PC-9 (cell line): ENCODE measurements around the gene ERN1. TPM values are rescaled to one million over a fixed set of nuclear protein-coding genes. Genes with fewer than 3 reads are reported as not detected.
"Not testable (repeated sequence)": the region's sequence is repeated elsewhere in the genome, so short reads cannot be mapped to it uniquely, and the experiment has no call there.

Experiments used
- Bru-seq: library from RNA; stranded (reverse); fragments of 400-500 nt; gene quantifications from one replicate; lab custom pipeline; 2021; lab: Mats Ljungman, UMichigan
- BruChase-seq, 2 experiments: library from RNA; stranded (reverse); fragments of 400-500 nt; gene quantifications; one replicate each; lab custom pipeline; 2021; lab: Mats Ljungman, UMichigan
- BruUV-seq: library from RNA; stranded (reverse); fragments of 400-500 nt; replicated peaks from 2 replicates; lab custom pipeline; 2021; lab: Mats Ljungman, UMichigan
- CTCF ChIA-PET: fragments of 300-600 bp; sonication (Branson Sonifier 250); formaldehyde crosslinking; loops from one replicate; lab custom pipeline; 2022; ENCODE audit warnings: antibody characterized with exemption; lab: Charles Lee
- POLR2A ChIA-PET: fragments of 300-600 bp; sonication (Branson Sonifier 250); formaldehyde crosslinking; loops from one replicate; lab custom pipeline; 2022; ENCODE audit warnings: antibody characterized with exemption; ENCODE audit not compliant: unreplicated experiment; lab: Charles Lee
- DNase-seq, 2 experiments: peaks; one replicate each; pipeline versions ENCODE4 v3.0.0 to v3.0.0-alpha.2; 2015 to 2022; ENCODE audit warnings: mixed read lengths in 1 of 2
- H2AFZ ChIP-seq: fragments of 200-600 bp; sonication (generic); 2 replicates; pipeline ENCODE4 v1.8.1; 2017; ENCODE audit warnings: antibody characterized with exemption
- H3F3A ChIP-seq: fragments of 200-600 bp; sonication (generic); 2 replicates; pipeline ENCODE4 v1.8.1; 2017; ENCODE audit warnings: antibody characterized with exemption, mild to moderate bottlenecking, low read depth; ENCODE audit not compliant: insufficient read depth
- H3K27ac ChIP-seq: fragments of 200-600 bp; sonication (generic); 2 replicates; pipeline ENCODE4 v1.6.1; 2016; ENCODE audit warnings: mixed run types
- H3K27me3 ChIP-seq: fragments of 200-600 bp; sonication (generic); 2 replicates; pipeline ENCODE4 v1.6.1; 2016; ENCODE audit warnings: low read depth, mixed run types; ENCODE audit not compliant: insufficient read depth
- H3K36me3 ChIP-seq: fragments of 200-600 bp; sonication (generic); 2 replicates; pipeline ENCODE4 v1.6.1; 2016; ENCODE audit warnings: low read depth, mixed run types
- H3K4me1 ChIP-seq: fragments of 200-600 bp; sonication (generic); replicated peaks from 2 replicates; pipeline ENCODE4 v1.6.1; 2016; ENCODE audit warnings: mixed run types; ENCODE audit not compliant: insufficient read depth
- H3K4me2 ChIP-seq: fragments of 200-600 bp; sonication (generic); 2 replicates; pipeline ENCODE4 v1.6.1; 2017; ENCODE audit warnings: mixed run types
- H3K4me3 ChIP-seq: fragments of 200-600 bp; sonication (generic); 2 replicates; pipeline ENCODE4 v1.6.1; 2016; ENCODE audit warnings: mixed run types
- H3K79me2 ChIP-seq: fragments of 200-600 bp; sonication (generic); 2 replicates; pipeline ENCODE4 v1.6.1; 2017; ENCODE audit warnings: low read depth, mixed run types
- H3K9me2 ChIP-seq: fragments of 200-600 bp; sonication (generic); 2 replicates; pipeline ENCODE4 v1.8.1; 2017; ENCODE audit warnings: mild to moderate bottlenecking; ENCODE audit not compliant: insufficient read depth
- H3K9me3 ChIP-seq: fragments of 200-600 bp; sonication (generic); 2 replicates; pipeline ENCODE4 v1.8.1; 2016; ENCODE audit warnings: low read depth; ENCODE audit not compliant: insufficient read depth
- H4K20me1 ChIP-seq: fragments of 200-600 bp; sonication (generic); 2 replicates; pipeline ENCODE4 v1.8.1; 2017; ENCODE audit not compliant: insufficient read depth
- CTCF ChIP-seq: fragments of 200-600 bp; sonication (generic); conservative IDR thresholded peaks from 2 replicates; pipeline ENCODE4 v1.6.1; 2017; ENCODE audit warnings: mixed run types, antibody characterized with exemption, mild to moderate bottlenecking, moderate library complexity
- EZH2 ChIP-seq: fragments of 200-600 bp; sonication (generic); IDR thresholded peaks from 2 replicates; pipeline ENCODE4 v1.8.0; 2017; ENCODE audit warnings: antibody characterized with exemption, low read depth
- intact Hi-C: fragments of 100-400 bp; cut with micrococcal nuclease; formaldehyde crosslinking; loops from one replicate; pipeline ENCODE4 v1.10.0; 2022; ENCODE audit not compliant: unreplicated experiment
- long read RNA-seq: library from polyadenylated mRNA; stranded (forward); transcript quantifications from one replicate; pipeline ENCODE4 v2.0.0, GENCODE V29; 2022
- total RNA-seq: library from RNA; stranded (reverse); gene quantifications from 2 replicates; pipeline ENCODE4 v1.2.3, GENCODE V29; 2021

Gene ERN1
- total RNA-seq (9.2 and 11.7 TPM in 2 replicates), Bru-seq, nascent RNA (percentile 64 among the genes with signal in this experiment), BruChase-seq, experiment 1, labeled RNA remaining after a 2-hour chase (percentile 57 among the genes with signal in this experiment), BruChase-seq, experiment 2, labeled RNA remaining after a 6-hour chase (percentile 62 among the genes with signal in this experiment)
- long read RNA-seq, full-length matches to known transcripts = 4 of 9 reads
- long read RNA-seq, partial matches to known transcripts = 0 of 9 reads
- long read RNA-seq, other reads (novel, unspliced or antisense) = 5 of 9 reads

DNA sequence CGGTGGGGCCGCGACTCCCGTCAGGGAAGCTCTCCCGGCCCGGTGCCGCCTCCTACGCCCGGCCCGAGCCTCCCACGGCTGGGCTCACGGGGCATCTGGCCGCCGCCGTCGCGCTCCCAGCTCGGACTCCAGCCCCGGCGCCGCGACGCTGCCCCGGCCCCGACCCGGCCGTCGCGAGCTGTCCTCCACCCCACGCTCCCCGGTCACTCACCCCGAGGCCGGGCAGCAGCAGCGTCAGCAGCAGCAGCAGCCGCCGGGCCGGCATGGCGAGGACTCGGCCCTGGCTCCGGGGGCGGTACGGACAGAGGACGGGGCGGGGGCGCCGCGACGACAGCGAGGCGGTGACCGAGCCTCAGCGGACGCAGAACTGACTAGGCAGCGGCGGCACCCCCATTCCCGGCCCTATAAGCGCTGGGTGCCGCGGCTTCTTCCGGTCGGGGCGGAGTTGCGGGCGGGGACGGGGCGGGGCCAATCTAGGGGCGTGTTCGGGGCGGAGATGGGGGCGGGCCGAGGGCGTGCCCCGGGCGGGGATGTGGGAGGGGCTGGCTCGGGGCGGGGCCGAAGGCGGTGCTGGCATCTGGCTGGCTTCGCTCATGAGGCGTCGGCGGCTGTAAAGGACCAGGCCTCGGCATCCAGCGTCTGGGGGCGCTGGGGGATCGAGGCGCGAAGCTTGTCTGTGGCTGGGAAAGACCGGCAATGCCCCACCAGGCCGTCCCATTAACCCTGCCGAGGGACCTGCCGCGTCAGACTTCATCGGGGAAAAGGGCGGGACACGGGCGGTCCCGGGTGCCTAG, at the start of gene ERN1:
ERN1 (minus strand) TSS at position 380 of the 794 bp plus-strand sequence; CDS start at position 265, 115 bp downstream.
- CTCF ChIA-PET = no interaction called here
- no peaks in the 10 kb centered on the region for H3K27me3 ChIP-seq
- H3K36me3 ChIP-seq = 0 out of 2 replicates have a peak, but pooled peaks cover under 1% of the 10 kb centered on the region
- peaks cover 15% of the 10 kb centered on the region; the same call in 1 of the 2 replicates for H3F3A ChIP-seq
- H4K20me1 ChIP-seq = peaks cover 9% of the 10 kb centered on the region; the same call in 1 of the 2 replicates
- peaks cover 46% of the 10 kb centered on the region for H3K79me2 ChIP-seq
- peak within 1 kb of the TSS; percentile 74 for H2AFZ ChIP-seq
- BruUV-seq = no TSS peak
- peaks cover 29% of the 10 kb centered on the region for H3K4me1 ChIP-seq
- TF ChIP-seq EZH2 (no peak), CTCF (no peak)
- peak within 1 kb of the TSS; percentile 92 for H3K4me2 ChIP-seq
- H3K9me2 ChIP-seq = no peaks in the 10 kb centered on the region
- peak; percentile 79 to 94 for DNase-seq
- intact Hi-C loops = loop anchor here (5.0 kb wide), 1 partner anchor 48 kb away; no protein-coding TSS in a partner anchor
- no peaks in the 10 kb centered on the region for H3K9me3 ChIP-seq
- H3K4me3 ChIP-seq = peak within 1 kb of the TSS; percentile 99
- POLR2A ChIA-PET = no interaction called here
- H3K27ac ChIP-seq = peak within 1 kb of the TSS; percentile 72

DNA sequence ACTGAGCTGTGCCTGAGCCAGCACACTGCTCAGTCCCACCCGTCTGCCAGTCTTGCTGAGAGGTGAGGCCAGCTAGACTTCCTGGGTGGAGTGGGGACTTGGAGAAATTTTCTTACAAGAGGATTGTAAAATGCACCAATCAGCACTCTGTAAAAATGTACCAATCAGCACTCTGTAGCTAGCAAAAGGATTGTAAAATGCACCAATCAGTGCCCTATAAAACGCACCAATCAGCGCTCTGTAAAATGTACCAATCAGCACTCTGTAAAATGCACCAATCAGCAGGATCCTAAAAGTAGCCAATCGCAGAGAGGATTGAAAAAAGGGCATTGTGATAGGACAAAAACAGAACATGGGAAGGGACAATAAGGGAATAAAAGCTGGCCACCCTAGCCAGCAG, 49.1 kb upstream of the ERN1 start:
- intact Hi-C loops, H3K4me3 ChIP-seq, H4K20me1 ChIP-seq, H2AFZ ChIP-seq, BruUV-seq, H3K36me3 ChIP-seq, CTCF ChIA-PET, H3K27me3 ChIP-seq, DNase-seq, H3K9me3 ChIP-seq, H3K9me2 ChIP-seq, H3F3A ChIP-seq, H3K4me2 ChIP-seq, H3K79me2 ChIP-seq, H3K4me1 ChIP-seq, H3K27ac ChIP-seq: not testable (repeated sequence)
- POLR2A ChIA-PET = interaction anchor here (0.6 kb wide), 1 partner anchor 19 kb away, joined by 15 read pairs; no protein-coding TSS in a partner anchor

DNA sequence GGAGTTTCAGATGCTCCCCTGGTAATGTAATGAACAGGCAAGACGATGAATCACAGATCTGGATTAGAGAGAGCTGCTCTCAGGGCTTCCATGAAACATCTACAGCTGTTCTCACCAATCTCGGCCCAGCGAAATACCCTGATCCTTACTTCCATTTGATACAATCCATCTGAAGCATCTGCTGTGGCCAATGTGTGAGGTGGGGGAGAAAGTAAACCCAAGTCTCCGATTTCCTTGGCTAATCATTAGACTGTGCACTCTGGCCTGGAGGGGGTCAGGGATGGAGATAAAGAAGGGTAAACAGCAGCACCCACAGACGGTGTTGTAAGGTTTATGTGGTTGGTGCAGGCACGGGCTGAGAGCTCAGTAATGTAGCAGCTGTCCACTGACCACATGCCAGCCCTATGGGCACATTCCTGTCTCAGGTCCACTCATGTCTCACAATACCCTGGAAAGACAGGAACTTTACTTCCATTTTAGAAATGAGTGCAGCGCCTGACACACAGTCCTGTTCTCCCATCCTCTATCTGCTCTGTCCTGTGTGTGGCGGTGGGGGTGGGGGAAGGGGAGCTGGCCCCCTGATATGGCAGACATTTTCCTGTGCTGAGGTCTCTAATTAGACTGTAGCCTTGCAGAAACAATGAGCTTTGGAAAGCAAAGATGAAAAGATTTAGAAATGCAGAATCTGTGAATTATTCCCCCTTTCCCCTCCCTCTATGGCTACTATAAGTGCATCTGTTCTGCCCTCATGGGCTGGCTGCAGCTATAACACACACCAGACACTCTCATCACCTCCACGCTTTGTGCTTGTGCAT, 48.3 kb upstream of the ERN1 start:
- no peak for DNase-seq
- no peaks in the 10 kb centered on the region for H3F3A ChIP-seq
- TF ChIP-seq CTCF = no peak
- no peak for TF ChIP-seq EZH2
- H3K9me2 ChIP-seq = no peaks in the 10 kb centered on the region
- no TSS peak for BruUV-seq
- no peaks in the 10 kb centered on the region for H3K27me3 ChIP-seq
- no peak overlapping the region for H3K27ac ChIP-seq
- H3K4me2 ChIP-seq = no peak overlapping the region
- 0 out of 2 replicates have a peak, but pooled peaks cover 3% of the 10 kb centered on the region for H3K9me3 ChIP-seq
- H2AFZ ChIP-seq = no peak overlapping the region
- H3K4me3 ChIP-seq = no peak overlapping the region
- no peaks in the 10 kb centered on the region for H3K79me2 ChIP-seq
- ChIA-PET POLR2A (no interaction called here), CTCF (no interaction called here)
- intact Hi-C loops = no loop called here
- H3K4me1 ChIP-seq = no peaks in the 10 kb centered on the region
- no peaks in the 10 kb centered on the region for H4K20me1 ChIP-seq
- no peaks in the 10 kb centered on the region for H3K36me3 ChIP-seq
